ENCODE data around the gene THADA.

DNA sequence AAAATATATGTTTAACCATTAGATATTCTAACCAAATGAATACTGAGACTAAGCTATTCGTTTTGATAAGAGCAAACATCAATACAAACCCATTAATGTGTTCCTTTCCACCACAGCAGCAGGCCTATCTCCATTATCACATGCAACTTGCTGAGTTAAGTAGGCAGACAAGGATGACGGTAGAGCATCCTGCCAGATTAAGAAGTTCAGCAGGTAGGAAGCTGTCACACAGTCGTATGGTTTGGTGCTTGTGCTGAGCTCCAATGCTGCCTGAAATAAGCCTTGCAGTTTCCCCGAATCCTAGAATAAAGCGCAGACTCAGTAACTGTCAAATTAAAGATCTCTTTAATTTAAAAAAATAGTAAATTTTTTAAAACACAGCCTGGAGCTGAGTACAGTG lies 39.6 kb downstream of the THADA start:
- no peak for TF ChIP-seq SUZ12 (IDR thresholded peaks at IDR 0.05; ENCODE audit: extremely low read depth, insufficient read depth, insufficient read length)
- no peak for TF ChIP-seq YY1 (IDR thresholded peaks at IDR 0.05; ENCODE audit: insufficient read depth, insufficient read length)

All from NT2/D1 (cell line).